ENCODE measurements around the gene NOLC1.

The NOLC1 gene

DNA sequence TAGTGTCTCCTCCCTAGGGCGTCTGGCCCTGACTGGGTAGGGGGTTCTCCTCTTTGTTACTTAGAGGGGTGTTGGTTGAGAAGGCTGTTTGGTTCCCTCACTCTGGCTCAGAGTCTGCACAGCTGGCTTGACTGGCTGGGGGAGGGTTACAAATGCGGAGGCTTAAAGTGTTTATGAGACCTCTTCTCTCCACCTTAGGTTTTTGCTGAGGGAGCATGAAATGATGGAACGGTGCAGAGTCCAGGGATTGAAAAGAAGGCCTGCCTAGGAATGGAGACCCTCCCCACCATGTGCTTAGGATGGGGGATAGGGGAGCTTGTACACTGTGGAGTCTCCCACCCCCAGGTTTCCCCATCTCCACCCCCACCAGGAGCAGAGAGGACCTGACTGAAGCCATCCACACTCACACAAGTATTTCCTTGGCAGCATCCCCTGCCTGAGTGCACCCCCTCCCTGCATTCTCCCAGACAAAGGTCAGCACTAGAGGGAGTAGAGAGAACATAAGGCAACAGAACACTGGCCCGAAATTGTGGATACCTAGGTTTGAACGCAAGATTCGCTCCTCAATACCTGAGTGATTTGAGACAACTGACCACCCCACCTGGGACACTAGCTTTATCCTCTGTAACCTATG lies 30.3 kb upstream of the NOLC1 start:
- no peak for DNase-seq (ENCODE audit: extremely low read depth in 1 of 2, low read depth in 1 of 2)

DNA sequence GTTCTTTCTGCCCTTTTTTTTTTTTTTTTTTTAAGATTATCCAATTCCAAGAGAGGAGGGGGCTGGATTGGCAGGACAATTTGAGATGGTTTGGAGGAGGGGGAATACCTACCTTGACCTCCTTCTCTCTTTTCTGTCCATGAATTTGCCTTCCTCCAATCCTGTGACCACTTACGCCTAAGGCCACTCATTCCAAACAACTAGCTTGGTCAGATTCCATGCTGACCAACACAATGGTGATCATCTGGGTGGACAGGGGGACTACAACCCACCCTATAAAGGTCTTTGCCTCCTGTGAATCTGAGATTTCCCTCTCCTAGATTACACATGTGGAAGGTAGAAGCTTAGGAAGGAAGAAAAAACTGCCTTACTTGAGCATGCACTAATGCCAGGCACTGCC lies 29.7 kb upstream of the NOLC1 start:
- no peak for DNase-seq (ENCODE audit: extremely low read depth in 1 of 2, low read depth in 1 of 2)

DNA sequence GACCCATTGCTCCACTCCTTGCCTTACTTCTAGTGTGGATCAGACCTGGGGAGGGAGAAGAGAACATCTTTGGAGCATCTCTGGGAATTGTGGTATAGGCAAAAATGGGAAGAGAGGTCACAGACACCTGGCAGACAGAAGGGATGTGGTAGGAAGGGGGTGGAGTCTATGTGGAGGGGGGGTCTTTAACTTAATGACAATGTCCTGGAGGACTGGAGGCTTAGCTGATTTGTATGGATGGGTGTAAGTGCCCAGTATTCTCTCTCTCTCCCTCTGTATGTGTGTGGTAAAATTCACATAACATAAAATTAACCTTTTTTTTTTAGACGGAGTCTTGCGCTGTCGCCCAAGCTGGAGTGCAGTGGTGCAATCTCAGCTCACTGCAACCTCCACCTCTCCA lies 29.0 kb upstream of the NOLC1 start:
- DNase-seq (ENCODE audit: extremely low read depth in 1 of 2, low read depth in 1 of 2) = no peak

DNA sequence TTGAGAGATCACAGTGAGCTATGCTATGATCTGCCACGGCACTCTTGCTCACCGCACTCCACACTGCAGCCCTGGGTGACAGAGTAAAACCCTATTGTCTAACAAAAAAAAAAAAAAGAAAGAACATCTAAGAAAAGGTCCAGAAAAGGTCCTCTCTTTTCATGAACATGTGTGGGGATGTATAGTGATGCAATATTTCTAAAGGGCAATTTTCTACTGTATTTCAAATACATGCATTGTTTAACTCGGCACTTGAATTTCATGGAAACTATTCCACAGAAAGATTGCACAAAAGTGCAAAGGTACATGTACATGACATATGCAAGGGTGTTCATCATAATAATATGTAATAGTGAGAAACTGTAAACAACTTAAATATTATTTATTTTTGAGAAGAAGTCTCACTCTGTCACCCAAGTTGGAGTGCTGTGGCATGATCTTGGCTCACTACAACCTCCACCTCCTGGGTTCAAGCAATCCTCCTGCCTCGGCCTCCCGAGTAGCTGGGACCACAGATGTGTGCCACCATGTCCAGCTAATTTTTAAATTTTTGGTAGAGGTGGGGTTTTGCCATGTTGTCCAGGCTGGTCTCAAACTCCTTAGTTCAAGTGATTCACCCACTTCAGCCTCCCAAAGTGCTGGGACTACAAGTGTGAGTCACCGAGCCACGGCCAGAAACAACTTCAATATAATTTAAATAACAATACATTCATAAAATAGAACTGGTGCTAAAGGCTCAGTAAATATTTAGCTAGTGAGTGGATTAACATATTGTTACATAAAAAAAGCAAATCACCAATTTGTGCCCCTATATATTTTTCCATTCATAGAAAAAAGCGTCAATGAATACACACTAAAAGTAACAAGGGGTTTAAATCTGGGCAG lies 20.7 kb upstream of the NOLC1 start:
- no peak for DNase-seq (ENCODE audit: extremely low read depth in 1 of 2, low read depth in 1 of 2)

DNA sequence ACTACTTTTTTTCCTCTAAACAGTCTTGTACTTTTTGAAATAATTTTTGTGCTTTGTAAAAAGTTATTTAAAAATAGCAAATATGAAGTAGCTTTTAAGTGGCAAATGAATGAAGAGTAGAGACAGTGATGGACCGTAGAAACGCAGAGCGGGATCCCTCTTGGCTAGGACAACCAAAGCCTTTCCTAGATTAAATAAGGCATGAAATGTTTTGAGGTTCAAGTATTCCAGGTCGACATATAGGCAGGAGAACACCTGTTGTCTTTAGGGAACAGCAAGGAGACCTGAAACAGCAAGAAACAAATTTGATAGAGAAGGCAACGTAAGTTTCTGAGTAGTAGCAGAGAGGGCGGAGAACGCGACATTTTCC lies 20.0 kb upstream of the NOLC1 start:
- no peak for DNase-seq (ENCODE audit: extremely low read depth in 1 of 2, low read depth in 1 of 2)

DNA sequence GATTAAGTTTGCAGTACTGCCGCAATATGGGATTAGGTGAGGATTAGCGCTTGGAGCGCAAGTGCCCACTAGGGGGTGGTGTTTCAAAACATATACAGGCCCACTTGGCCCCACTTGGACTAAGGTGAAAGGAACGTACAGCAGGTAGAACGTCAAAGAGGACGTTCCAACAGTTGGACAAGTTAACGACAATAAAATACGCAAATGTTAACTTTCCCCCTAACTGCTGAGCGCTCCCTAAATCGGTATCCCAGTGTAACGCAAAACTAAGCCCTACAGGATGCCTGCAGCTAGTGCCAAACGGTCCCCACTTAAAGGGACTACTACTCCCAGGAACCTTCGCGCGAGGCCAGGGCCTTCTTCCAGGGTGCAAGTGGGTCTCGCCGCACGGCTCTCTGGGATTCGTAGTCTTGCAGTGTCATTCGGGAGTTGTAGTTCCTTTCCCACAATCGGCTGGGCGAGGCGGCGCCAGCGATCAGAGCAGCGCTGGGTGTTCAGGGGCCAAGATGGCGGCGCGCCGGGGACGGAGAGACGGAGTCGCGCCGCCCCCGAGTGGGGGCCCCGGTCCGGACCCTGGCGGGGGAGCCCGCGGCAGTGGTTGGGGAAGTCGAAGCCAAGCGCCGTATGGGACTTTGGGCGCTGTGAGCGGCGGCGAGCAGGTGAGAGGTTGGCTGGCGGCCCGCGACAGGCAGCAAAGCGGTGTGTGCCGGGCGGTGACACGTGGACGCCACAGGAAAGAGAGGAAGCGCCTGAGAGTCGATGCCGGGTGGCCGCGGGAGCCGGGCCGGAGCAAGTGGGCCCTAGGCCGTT lies 19.4 kb upstream of the NOLC1 start, which contains the start of gene PPRC1:
Gene PPRC1 (plus strand): TSS at position 478 of the 810 bp plus-strand sequence. CDS start 29 bp downstream, at position 507.
- DNase-seq (ENCODE audit: extremely low read depth in 1 of 2, low read depth in 1 of 2) = peak; percentile 91 to 98

DNA sequence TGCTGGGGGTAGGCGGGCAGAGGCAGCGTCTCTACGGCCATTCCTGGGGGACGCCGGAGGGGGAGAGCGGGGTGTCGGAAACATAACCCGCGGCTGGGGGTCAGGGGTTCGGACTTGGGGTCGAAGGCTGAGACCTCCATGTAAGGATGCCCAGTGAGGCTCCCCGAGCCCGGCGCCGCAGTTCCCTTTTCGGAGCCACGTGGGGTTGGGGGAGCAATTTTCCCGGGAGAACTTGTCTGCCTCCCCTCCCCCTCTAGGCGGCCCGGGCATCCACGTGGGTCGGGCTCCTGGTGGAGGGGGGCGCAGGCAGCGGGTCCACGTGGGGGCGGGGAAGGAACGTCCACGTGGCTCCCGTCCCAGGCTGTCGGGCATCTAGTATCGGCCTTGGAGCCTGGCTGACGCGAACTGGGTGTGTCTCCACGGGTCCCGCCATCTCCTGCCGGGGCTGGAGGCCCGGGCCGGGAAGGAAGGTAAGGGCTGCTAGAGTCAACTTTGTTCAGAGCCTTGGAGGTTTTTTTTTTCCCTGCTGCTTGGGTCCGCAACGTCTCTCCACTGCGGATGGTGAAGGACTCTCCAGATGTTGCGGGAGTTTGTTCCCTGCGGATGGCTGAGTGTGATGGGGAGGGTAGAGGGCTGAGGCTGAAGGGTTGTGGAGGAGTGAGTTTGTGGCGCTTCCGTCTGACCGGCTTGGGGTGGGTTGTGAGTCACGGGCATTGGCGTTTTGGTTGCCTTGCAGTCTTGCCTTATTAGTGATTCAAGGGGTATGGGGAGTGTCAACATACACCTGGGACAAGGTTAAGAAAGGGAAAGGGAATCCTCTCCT lies 18.6 kb upstream of the NOLC1 start:
- peak; percentile 58 to 62 for DNase-seq (ENCODE audit: extremely low read depth in 1 of 2, low read depth in 1 of 2)

DNA sequence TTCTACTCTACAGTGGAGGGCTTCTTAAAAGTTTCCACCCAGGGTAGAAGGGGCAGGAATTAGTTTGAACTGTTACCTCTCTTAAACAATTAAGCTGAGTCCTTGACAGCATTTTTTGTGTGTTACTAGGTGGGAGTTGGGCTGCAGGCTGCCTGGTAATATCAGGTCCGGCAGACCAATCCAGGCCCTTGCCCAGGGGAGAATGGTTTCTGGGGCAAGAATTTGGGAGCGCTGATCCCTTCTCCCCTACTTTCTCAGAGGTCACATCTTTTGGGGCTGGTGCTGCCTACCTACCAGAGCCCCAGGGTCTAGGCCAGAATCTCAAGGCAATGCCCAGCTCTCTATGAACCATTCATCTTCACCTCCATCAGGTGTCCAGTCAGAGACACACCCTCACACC lies 17.8 kb upstream of the NOLC1 start:
- no peak for DNase-seq (ENCODE audit: extremely low read depth in 1 of 2, low read depth in 1 of 2)

DNA sequence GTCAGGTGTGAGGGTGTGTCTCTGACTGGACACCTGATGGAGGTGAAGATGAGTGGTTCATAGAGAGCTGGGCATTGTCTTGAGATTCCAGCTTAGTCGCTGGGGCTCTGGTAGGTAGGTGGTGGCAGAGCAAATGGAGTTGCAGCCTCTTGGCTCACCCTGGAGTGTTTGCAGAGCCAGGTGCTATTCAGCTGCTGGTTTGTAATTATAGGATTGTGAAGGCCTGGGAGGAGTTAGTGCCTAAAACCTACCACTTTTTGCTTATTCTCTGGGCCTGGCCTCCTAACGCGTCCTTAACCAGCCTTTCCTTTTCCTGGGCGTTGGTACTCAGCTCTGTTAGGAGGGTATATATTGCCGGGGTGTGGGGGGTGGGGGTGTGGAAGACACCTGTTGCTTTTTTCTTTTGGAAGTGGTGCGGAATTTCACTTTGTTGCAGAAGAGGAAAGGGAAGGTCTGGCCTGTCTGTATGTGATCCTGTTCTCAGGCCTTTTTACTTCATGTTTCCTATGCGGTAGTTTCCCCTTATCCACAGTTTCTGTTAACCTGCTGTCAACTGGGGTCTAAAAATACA lies 16.1 kb upstream of the NOLC1 start:
- no peak for DNase-seq (ENCODE audit: extremely low read depth in 1 of 2, low read depth in 1 of 2)

DNA sequence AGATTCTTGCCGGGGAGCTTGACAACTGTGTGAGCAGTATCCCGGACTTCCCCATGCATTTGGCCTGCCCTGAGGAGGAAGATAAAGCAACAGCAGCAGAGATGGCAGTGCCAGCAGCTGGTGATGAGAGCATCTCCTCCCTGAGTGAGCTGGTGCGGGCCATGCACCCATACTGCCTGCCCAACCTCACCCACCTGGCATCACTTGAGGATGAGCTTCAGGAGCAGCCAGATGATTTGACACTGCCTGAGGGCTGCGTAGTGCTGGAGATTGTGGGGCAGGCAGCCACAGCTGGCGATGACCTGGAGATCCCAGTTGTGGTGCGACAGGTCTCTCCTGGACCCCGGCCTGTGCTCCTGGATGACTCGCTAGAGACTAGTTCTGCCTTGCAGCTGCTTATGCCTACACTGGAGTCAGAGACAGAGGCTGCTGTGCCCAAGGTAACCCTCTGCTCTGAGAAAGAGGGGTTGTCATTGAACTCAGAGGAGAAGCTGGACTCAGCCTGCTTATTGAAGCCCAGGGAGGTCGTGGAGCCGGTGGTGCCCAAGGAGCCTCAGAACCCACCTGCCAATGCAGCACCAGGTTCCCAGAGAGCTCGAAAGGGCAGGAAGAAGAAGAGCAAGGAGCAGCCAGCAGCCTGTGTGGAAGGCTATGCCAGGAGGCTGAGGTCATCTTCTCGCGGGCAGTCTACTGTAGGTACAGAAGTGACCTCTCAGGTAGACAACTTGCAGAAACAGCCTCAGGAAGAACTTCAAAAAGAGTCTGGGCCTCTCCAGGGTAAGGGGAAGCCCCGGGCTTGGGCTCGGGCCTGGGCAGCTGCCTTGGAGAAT lies 12.7 kb upstream of the NOLC1 start:
- no peak for DNase-seq (ENCODE audit: extremely low read depth in 1 of 2, low read depth in 1 of 2)

DNA sequence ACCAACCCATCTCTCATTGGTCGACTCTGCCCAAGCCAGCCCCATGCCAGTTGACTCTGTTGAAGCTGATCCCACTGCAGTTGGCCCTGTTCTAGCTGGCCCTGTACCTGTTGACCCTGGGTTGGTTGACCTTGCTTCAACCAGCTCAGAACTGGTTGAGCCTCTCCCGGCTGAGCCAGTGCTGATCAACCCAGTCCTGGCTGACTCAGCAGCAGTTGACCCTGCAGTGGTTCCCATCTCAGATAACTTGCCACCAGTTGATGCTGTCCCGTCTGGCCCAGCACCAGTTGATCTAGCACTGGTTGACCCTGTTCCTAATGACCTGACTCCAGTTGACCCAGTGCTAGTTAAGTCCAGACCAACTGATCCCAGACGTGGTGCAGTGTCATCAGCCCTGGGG lies 12.0 kb upstream of the NOLC1 start:
- no peak for DNase-seq (ENCODE audit: extremely low read depth in 1 of 2, low read depth in 1 of 2)

DNA sequence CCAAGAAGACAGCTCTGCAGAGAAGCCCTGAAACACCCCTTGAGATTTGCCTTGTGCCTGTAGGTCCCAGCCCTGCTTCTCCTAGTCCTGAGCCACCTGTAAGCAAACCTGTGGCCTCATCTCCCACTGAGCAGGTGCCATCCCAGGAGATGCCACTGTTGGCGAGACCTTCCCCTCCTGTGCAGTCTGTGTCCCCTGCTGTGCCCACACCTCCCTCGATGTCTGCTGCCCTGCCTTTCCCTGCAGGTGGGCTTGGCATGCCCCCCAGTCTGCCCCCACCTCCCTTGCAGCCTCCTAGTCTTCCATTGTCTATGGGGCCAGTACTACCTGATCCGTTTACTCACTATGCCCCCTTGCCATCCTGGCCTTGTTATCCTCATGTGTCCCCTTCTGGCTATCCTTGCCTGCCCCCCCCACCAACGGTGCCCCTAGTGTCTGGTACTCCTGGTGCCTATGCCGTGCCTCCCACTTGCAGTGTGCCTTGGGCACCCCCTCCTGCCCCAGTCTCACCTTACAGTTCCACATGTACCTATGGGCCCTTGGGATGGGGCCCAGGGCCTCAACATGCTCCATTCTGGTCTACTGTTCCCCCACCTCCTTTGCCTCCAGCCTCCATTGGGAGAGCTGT lies 11.2 kb upstream of the NOLC1 start:
- no peak for DNase-seq (ENCODE audit: extremely low read depth in 1 of 2, low read depth in 1 of 2)

DNA sequence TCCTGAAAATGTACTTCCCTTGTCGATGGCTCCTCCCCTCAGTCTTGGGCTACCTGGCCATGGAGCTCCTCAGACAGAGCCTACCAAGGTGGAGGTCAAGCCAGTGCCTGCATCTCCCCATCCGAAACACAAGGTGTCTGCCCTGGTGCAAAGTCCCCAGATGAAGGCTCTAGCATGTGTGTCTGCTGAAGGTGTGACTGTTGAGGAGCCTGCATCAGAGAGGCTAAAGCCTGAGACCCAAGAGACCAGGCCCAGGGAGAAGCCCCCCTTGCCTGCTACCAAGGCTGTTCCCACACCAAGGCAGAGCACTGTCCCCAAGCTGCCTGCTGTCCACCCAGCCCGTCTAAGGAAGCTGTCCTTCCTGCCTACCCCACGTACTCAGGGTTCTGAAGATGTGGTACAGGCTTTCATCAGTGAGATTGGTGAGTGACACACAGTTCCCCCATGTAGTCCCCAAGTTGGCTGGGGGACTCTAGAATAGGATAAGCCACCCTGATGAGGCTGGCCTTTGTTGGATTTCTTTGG lies 10.5 kb upstream of the NOLC1 start:
- no peak for DNase-seq (ENCODE audit: extremely low read depth in 1 of 2, low read depth in 1 of 2)

DNA sequence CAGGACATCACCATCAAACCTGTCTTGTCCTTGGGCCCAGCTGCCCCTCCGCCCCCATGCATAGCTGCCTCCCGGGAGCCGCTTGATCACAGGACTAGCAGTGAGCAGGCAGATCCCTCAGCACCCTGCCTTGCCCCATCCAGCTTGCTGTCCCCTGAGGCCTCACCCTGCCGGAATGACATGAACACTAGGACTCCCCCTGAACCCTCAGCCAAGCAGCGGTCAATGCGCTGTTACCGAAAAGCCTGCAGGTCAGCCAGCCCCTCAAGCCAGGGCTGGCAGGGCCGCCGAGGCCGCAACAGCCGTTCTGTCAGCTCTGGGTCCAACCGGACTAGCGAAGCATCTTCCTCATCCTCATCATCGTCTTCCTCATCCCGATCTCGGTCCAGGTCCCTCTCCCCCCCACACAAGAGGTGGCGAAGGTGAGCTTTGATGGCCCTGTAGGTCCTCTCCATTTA lies 5.2 kb upstream of the NOLC1 start:
- no peak for DNase-seq (ENCODE audit: extremely low read depth in 1 of 2, low read depth in 1 of 2)

DNA sequence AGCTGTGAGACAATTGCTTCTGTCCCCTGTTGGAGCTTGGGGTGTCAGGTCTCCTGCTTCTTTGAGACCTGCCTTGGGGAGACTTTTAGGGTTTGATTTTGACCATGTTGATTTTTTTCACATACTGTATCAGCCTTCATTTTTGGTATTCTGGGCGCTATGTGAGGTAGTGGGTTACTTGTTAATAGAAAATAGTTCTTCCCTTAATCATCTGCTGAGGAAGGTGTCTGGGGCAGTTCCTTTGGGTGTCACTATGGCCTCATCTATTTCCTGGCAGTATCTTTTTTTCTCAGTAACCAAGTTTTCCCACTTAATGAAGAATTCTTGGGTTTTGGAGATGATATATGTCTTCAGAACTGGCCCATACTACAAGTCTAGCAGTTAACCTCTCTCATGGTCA lies 4.6 kb upstream of the NOLC1 start:
- DNase-seq (ENCODE audit: extremely low read depth in 1 of 2, low read depth in 1 of 2) = no peak

DNA sequence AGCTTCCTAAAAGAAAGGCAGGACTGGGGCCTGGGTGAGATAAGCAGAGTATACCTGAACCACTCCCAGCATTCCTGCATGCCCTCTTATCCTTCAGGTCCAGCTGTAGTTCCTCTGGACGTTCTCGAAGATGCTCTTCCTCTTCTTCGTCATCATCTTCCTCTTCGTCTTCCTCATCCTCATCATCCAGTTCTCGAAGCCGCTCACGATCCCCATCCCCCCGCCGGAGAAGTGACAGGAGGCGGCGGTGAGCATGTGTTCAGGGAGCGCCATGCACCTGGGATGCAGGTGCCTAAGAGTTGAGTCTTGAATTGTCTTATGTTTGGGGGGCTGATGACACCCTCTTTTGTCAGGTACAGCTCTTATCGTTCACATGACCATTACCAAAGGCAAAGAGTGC lies 3.9 kb upstream of the NOLC1 start:
- DNase-seq (ENCODE audit: extremely low read depth in 1 of 2, low read depth in 1 of 2) = no peak

DNA sequence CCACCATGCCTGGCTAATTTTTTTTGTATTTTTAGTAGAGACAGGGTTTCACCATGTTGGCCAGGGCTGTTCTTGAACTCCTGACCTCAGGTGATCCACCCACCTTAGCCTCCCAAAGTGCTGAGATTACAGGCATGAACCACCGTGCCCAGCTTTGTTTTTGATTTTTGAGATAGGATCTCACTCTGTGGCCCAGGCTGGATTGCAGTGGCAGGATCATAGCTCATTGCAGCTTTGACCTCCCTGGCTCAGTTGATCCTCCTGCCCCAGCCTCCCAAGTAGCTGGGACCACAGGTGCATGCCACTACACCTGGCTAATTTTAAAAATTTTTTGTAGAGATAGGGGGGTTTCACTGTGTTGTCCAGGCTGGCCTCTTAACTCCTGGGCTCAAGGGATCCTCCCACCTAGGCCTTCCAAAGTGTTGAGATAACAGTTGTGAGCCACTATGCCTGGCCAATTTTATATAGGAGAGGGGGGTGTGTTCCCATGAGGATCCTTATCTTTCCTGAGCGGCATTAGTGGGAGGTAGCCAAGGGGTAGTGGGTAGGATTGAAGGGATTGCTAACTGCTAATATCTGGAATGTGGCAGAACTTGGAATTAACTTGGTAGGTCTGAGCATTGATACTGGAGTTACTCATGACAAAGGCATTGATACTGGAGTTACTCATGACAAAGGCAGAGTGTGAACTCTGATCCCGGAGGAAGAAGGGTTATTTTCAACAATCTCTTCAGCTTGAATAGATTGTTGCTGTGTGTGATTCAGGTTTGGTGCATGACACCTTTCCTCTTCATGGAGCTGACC lies 1.0 kb upstream of the NOLC1 start:
- no peak for DNase-seq (ENCODE audit: extremely low read depth in 1 of 2, low read depth in 1 of 2)

DNA sequence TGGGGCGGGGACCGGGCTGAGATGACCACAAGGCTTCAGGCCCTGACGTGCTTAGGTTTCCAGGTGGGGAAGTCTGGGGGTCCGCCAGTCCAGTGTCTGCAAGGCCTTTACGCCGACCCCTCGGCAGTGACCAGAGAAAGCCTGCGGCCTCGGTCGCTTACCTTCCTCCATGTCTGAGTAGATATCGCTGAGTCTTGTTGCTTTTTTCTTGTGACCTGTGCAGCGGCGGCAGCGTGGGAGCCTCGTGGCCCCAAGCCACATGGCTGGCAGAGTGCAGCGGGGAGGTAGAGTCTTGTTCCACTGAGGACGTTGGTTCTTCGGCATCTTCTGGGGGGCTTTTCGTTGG lies 329 bp downstream of the NOLC1 start:
- peak; percentile 21 to 26 for DNase-seq (ENCODE audit: extremely low read depth in 1 of 2, low read depth in 1 of 2)

All from stimulated activated CD8-positive, alpha-beta memory T cell treated with anti-CD3 and anti-CD28 coated beads, Interleukin-7, amount 100 ng/mL, for 48 hours (primary cell).